K562 (cell line): ENCODE results near the gene SLC30A1. TPM values are rescaled to one million over a fixed set of nuclear protein-coding genes. Genes with fewer than 3 reads are reported as not detected.

Experiments used
- ATAC-seq: fragments of 200-7000 bp; cut with Tn5 transposase; 3 replicates; pipeline ENCODE4 v1.9.1; 2020; ENCODE audit warnings: moderate library complexity
- BruUV-seq: library from RNA; stranded (reverse); fragments of 400-500 nt; replicated peaks from 2 replicates; lab custom pipeline; 2021; lab: Mats Ljungman, UMichigan
- CTCF ChIA-PET: fragments of 300-600 bp; formaldehyde crosslinking; extraction: SDS; loops from one replicate; lab custom pipeline; 2021; ENCODE audit warnings: low intra/inter-chr PET ratio; lab: Yijun Ruan, JAX
- POLR2A ChIA-PET: fragments of 300-600, 350-650 bp; sonication (Branson Sonifier 250); formaldehyde crosslinking; extraction: SDS; loops from one replicate; lab custom pipeline; 2021; ENCODE audit warnings: antibody characterized with exemption, inconsistent platforms; lab: Yijun Ruan, JAX
- DNase-seq, 4 experiments: peaks; one replicate each; pipeline versions ENCODE4 v3.0.0 to v3.0.0-alpha.2; 2011 to 2018; ENCODE audit warnings: low spot score in 3 of 4, mixed read lengths in 3 of 4; ENCODE audit errors: extremely low read depth in 1 of 4
- FAIRE-seq: peaks from 2 replicates; lab custom pipeline; 2011; peaks lifted over from hg19 to GRCh38; lab: Jason Lieb, UNC
- H2AFZ ChIP-seq: 2 replicates; pipeline ENCODE4 v1.6.0; 2011; ENCODE audit warnings: low read depth, low read length, control low read depth, inconsistent platforms
- H3K27ac ChIP-seq: fragments of 200-600 bp; 3 replicates; pipeline ENCODE4 v1.8.0; 2011; ENCODE audit warnings: low read depth, mild to moderate bottlenecking, control low read depth, inconsistent platforms, low read length, moderate library complexity, mixed read lengths; ENCODE audit errors: extremely low read depth
- H3K27me3 ChIP-seq, 2 experiments: fragments of 300-600 bp in 1 of 2; 2 replicates in 1 of 2; 3 replicates in 1 of 2; pipeline versions ENCODE4 v1.6.0 to v1.8.0; 2011; ENCODE audit warnings: inconsistent platforms in 2 of 2, low read length in 2 of 2, mild to moderate bottlenecking in 1 of 2, mixed read lengths in 1 of 2, moderate library complexity in 1 of 2; ENCODE audit not compliant: control insufficient read depth in 2 of 2, insufficient read depth in 2 of 2
- H3K36me3 ChIP-seq: fragments of 300-600 bp; 3 replicates; pipeline ENCODE4 v1.8.0; 2011; ENCODE audit warnings: mild to moderate bottlenecking, low read length, inconsistent platforms; ENCODE audit not compliant: control insufficient read depth, insufficient read depth
- H3K4me1 ChIP-seq, 2 experiments: fragments of 200-600 bp in 1 of 2; replicated peaks in 1 of 2; 2 replicates in 1 of 2; 3 replicates in 1 of 2; pipeline versions ENCODE4 v1.5.1 to v1.8.0; 2011; ENCODE audit warnings: inconsistent platforms in 2 of 2, low read length in 2 of 2, mild to moderate bottlenecking in 1 of 2, mixed read lengths in 1 of 2, moderate library complexity in 1 of 2; ENCODE audit not compliant: control insufficient read depth in 2 of 2, insufficient read depth in 2 of 2
- H3K4me2 ChIP-seq: 2 replicates; pipeline ENCODE4 v1.6.1; 2011; ENCODE audit warnings: low read length, control low read depth, inconsistent platforms, mixed read lengths; ENCODE audit not compliant: insufficient read depth
- H3K4me3 ChIP-seq: fragments of 200-600 bp; sonication (generic), shearing (Covaris generic); 2 replicates; pipeline ENCODE4 v1.5.1; 2016; ENCODE audit warnings: control low read depth, inconsistent platforms
- H3K79me2 ChIP-seq: fragments of 200-600 bp; 3 replicates; pipeline ENCODE4 v1.8.0; 2011; ENCODE audit warnings: low read length, inconsistent platforms; ENCODE audit not compliant: control insufficient read depth, insufficient read depth
- H3K9ac ChIP-seq, 2 experiments: 2 replicates each; pipeline versions ENCODE4 v1.6.0 to v1.6.1; 2011; ENCODE audit warnings: low read depth in 2 of 2, low read length in 2 of 2, control low read depth in 1 of 2, inconsistent platforms in 1 of 2, mild to moderate bottlenecking in 1 of 2, mixed read lengths in 1 of 2; ENCODE audit not compliant: insufficient read depth in 1 of 2
- H3K9me1 ChIP-seq: one replicate; pipeline ENCODE4 v1.6.0; 2011; ENCODE audit warnings: inconsistent platforms, mild to moderate bottlenecking, low read length, moderate library complexity; ENCODE audit not compliant: control insufficient read depth, insufficient read depth
- H3K9me3 ChIP-seq: replicated peaks from 2 replicates; pipeline ENCODE4 v1.5.1; 2011; ENCODE audit warnings: low read depth, low read length, inconsistent platforms; ENCODE audit not compliant: control insufficient read depth, insufficient read depth
- H4K20me1 ChIP-seq: replicated peaks from 2 replicates; pipeline ENCODE4 v1.6.1; 2011; ENCODE audit warnings: low read length, inconsistent platforms, mixed read lengths; ENCODE audit not compliant: control insufficient read depth, insufficient read depth
- BCOR ChIP-seq: fragments of 450-650 bp; IDR thresholded peaks from 2 replicates; pipeline ENCODE4 v1.6.1; 2016
- ETV6 ChIP-seq, 3 experiments: fragments of 150-350 bp in 1 of 3; sonication (generic) in 1 of 3; formaldehyde crosslinking in 1 of 3; IDR thresholded peaks; 2 replicates each; pipeline versions ENCODE4 v1.6.1 to v1.8.0; 2014 to 2022; ENCODE audit warnings: borderline replicate concordance in 2 of 3, low read depth in 2 of 3, antibody characterized with exemption in 1 of 3, low read length in 1 of 3, mild to moderate bottlenecking in 1 of 3, missing genetic modification reagents in 1 of 3
- KDM1A ChIP-seq, 2 experiments: fragments of 450-650 bp; IDR thresholded peaks; 2 replicates each; pipeline ENCODE4 v1.6.1; 2016; ENCODE audit warnings: mild to moderate bottlenecking in 2 of 2
- MEIS2 ChIP-seq: fragments of 450-650 bp; IDR thresholded peaks from 2 replicates; pipeline ENCODE4 v1.6.1; 2014; ENCODE audit warnings: mild to moderate bottlenecking; ENCODE audit not compliant: partially characterized antibody
- NFYB ChIP-seq: IDR thresholded peaks from 2 replicates; pipeline ENCODE4 v1.6.1; 2011; ENCODE audit warnings: mild to moderate bottlenecking, moderate library complexity; ENCODE audit not compliant: insufficient read length; ENCODE audit errors: extremely low read depth
- PHF20 ChIP-seq: fragments of 450-650 bp; IDR thresholded peaks from 2 replicates; pipeline ENCODE4 v1.6.1; 2018; ENCODE audit not compliant: partially characterized antibody
- POLR2AphosphoS2 ChIP-seq: IDR thresholded peaks from 2 replicates; pipeline ENCODE4 v1.6.1; 2012; ENCODE audit warnings: low read length, improper control_type of control experiment
- RBM25 ChIP-seq: fragments of 200-400 bp; formaldehyde crosslinking; IDR thresholded peaks from 2 replicates; pipeline ENCODE4 v1.6.1; 2018; ENCODE audit warnings: low read length, low read depth, moderate library complexity; ENCODE audit not compliant: severe bottlenecking
- ZBTB43 ChIP-seq: sonication (generic); formaldehyde crosslinking; IDR thresholded peaks from 2 replicates; pipeline ENCODE4 v1.8.0; 2023; ENCODE audit warnings: mild to moderate bottlenecking, missing genetic modification reagents
- ZNF518B ChIP-seq: fragments of 250-450 bp; sonication (Bioruptor Pico); IDR thresholded peaks from 2 replicates; pipeline ENCODE4 v1.5.0; 2021; ENCODE audit warnings: mild to moderate bottlenecking, moderate library complexity
- ZNF57 ChIP-seq: fragments of 450-650 bp; formaldehyde crosslinking; IDR thresholded peaks from 2 replicates; pipeline ENCODE4 v1.4.0; 2020; ENCODE audit warnings: mild to moderate bottlenecking, moderate library complexity
- WGBS: fragments of 100-300 bp; shearing (Covaris generic); methylation state at CpG from one replicate; pipeline ENCODE4 v1.1.6; 2016; ENCODE audit warnings: low coverage, mixed read lengths; ENCODE audit not compliant: insufficient coverage; ENCODE audit errors: missing lambda C conversion rate; 5-methylcytosine and 5-hydroxymethylcytosine counted together
- in situ Hi-C: fragments of 300-500 bp; cut with MboI; formaldehyde crosslinking; loops from 4 replicates; pipeline ENCODE4 v1.15.0; 2018; ENCODE audit warnings: inconsistent platforms, mixed read lengths
- intact Hi-C: fragments of 100-400 bp; cut with micrococcal nuclease; formaldehyde crosslinking; loops from 2 replicates; pipeline ENCODE4 v1.14.2; 2022
- polyA plus RNA-seq, 8 experiments: library from polyadenylated mRNA; depleted of rRNA in 4 of 8; stranded (reverse) in 5 of 8; unstranded in 3 of 8; fragments of >200 nt; fragmentation: Nextera tagmentation in 2 of 8; fragmentation: Illumina TruSeq in 1 of 8; extraction: Ambion mirVana in 2 of 8; extraction: Trizol in 1 of 8; gene quantifications; 2 replicates each; pipeline versions ENCODE4 v1.2.1 to v1.2.3, GENCODE V29; 2011 to 2014; ENCODE audit warnings: inconsistent platforms in 1 of 8, missing spikeins in 1 of 8
- total RNA-seq, 7 experiments: library from RNA; depleted of rRNA in 6 of 7; stranded (reverse); fragments of >200 nt in 6 of 7; fragmentation: Illumina TruSeq in 2 of 7; extraction: Trizol in 2 of 7; gene quantifications; 2 replicates each; pipeline versions ENCODE4 v1.2.1 to v1.2.3, GENCODE V29; 2011 to 2021; ENCODE audit warnings: low replicate concordance in 1 of 7

SLC30A1 gene
- total and polyA plus RNA-seq, 9 of the 15 experiments (the other 6 are each of a cell fraction or from before 2014, with no cell fraction given) = 4.1 to 14.4 (median 6.6) TPM

GRCh38 chr1:211599250-211599649, 20.3 kb upstream of the SLC30A1 start:
- peaks cover 4 to 8% of the 10 kb centered on the region in 2 experiments; a peak in 4 of 5 replicates for H3K4me1 ChIP-seq
- no peak for ATAC-seq
- peaks cover 6% of the 10 kb centered on the region; the same call in 2 of the 3 replicates for H3K79me2 ChIP-seq
- no peak overlapping the region for H3K4me2 ChIP-seq
- no peak for FAIRE-seq
- H3K36me3 ChIP-seq = peaks cover 18% of the 10 kb centered on the region
- H2AFZ ChIP-seq = no peak overlapping the region
- ChIA-PET CTCF (no interaction called here), POLR2A (interaction anchor here (0.9 to 2.4 kb wide), 3 partner anchors 7 to 13 kb away, joined by 3 to 11 read pairs (median 5); no protein-coding TSS in a partner anchor)
- H4K20me1 ChIP-seq = no peaks in the 10 kb centered on the region
- no TSS peak for BruUV-seq
- in situ Hi-C loops (no loop called here), intact Hi-C loops (no loop called here)
- H3K9me3 ChIP-seq = no peaks in the 10 kb centered on the region
- DNase-seq = no peak
- H3K4me3 ChIP-seq = no peak overlapping the region
- TF ChIP-seq KDM1A (IDR thresholded peaks at IDR 0.05) = 0 out of 4 replicates have a peak, but pooled peaks of 1 of the 2 experiments have one; percentile 30
- TF ChIP-seq NFYB = no peak
- peak; percentile 12 for TF ChIP-seq PHF20
- peak; percentile 82 for TF ChIP-seq RBM25
- TF ChIP-seq BCOR = peak; percentile 58; the same call in 1 of the 2 replicates
- TF ChIP-seq, all 486 proteins: peak for 4
- Histone ChIP-seq H3K9me1 (no peaks in the 10 kb centered on the region), H3K9ac (no peak overlapping the region; a peak in 1 of 4 replicates), H3K27me3 (no peaks in the 10 kb centered on the region), H3K27ac (no peak overlapping the region)

- POLR2A ChIA-PET = interaction anchor here (1.9 to 2.4 kb wide), 2 partner anchors 8 to 14 kb away, joined by 5 to 11 read pairs; no protein-coding TSS in a partner anchor
- TF ChIP-seq ZBTB43 (CRISPR knock-in tag) = no peak
- peak; percentile 71 for TF ChIP-seq MEIS2
- TF ChIP-seq ZNF518B (CRISPR knock-in tag) = no peak
- no peak for TF ChIP-seq ZNF57 (CRISPR knock-in tag)
- TF ChIP-seq POLR2AphosphoS2 = 0 out of 2 replicates have a peak, but pooled peaks have one; percentile 36
- no peak for TF ChIP-seq ETV6 (IDR thresholded peaks at IDR 0.05; ENCODE audit: borderline replicate concordance in 1 of 2, low read depth in 2 of 2, low read length in 1 of 2)
- TF ChIP-seq ETV6 (CRISPR knock-in tag; IDR thresholded peaks at IDR 0.05; ENCODE audit: borderline replicate concordance) = no peak
These were observed 19.6 kb upstream of the SLC30A1 start for GRCh38 chr1:211598514-211598913.

More at GRCh38 chr1:211598514-211598913, 19.6 kb upstream of the SLC30A1 start:
- Histone ChIP-seq H3K27ac (no peak overlapping the region), H2AFZ (no peak overlapping the region), H3K27me3 (no peaks in the 10 kb centered on the region), H3K79me2 (0 out of 3 replicates have a peak, but pooled peaks cover 2% of the 10 kb centered on the region), H3K9ac (peak overlapping the region in 1 of 2 experiments; percentile 15; a peak in 1 of 4 replicates), H3K36me3 (peaks cover 17% of the 10 kb centered on the region), H3K4me3 (no peak overlapping the region), H3K9me3 (no peaks in the 10 kb centered on the region), H4K20me1 (no peaks in the 10 kb centered on the region), H3K4me2 (no peak overlapping the region), H3K9me1 (no peaks in the 10 kb centered on the region), H3K4me1 (peaks cover 0 to 7% of the 10 kb centered on the region in 2 experiments; a peak in 2 of 5 replicates)
- BruUV-seq = no TSS peak
- CTCF ChIA-PET = no interaction called here
- WGBS = 30% methylated on average over 4 of the region's 4 CpGs
- DNase-seq (no peak), ATAC-seq (peak; percentile 4; the same call in 2 of the 3 replicates), FAIRE-seq (no peak)
- in situ Hi-C loops (no loop called here), intact Hi-C loops (no loop called here)
